SU-DHL-6 (cell line): ENCODE data around the gene NTN4.

Experiments
- EZH2phosphoT487 ChIP-seq: fragments of 200-600 bp; sonication (generic), shearing (Covaris generic); conservative IDR thresholded peaks from 2 replicates; pipeline ENCODE4 v1.6.1; 2018; ENCODE audit warnings: mild to moderate bottlenecking, antibody characterized with exemption, low read length, moderate library complexity, mixed read lengths
- TF ChIP-seq, protein P1 (sequence below): fragments of 200-600 bp; sonication (generic); IDR thresholded peaks from one replicate; pipeline ENCODE4 v1.5.1; 2017; ENCODE audit warnings: antibody characterized with exemption, mild to moderate bottlenecking, low read length, moderate library complexity; ENCODE audit not compliant: insufficient read depth, poor library complexity, severe bottlenecking

DNA sequence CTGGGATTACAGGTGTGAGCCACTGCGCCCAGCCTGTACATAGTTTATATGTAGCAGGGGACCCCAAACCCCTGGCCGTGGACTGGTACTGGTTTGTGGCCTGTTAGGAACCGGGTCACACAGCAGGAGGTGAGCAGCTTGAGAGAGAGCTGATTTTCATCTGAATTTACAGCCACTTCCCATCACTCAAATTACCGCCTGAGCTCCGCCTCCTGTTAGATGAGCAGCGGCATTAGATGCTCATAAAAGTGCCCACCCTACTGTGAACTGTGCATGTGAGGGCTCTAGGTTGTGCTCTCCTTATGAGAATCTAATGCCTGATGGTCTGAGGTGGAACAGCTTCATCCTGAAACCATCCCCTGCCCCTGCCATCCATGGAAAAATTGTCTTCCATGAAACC, 119.3 kb downstream of the NTN4 start:
- TF ChIP-seq, protein P1, sequence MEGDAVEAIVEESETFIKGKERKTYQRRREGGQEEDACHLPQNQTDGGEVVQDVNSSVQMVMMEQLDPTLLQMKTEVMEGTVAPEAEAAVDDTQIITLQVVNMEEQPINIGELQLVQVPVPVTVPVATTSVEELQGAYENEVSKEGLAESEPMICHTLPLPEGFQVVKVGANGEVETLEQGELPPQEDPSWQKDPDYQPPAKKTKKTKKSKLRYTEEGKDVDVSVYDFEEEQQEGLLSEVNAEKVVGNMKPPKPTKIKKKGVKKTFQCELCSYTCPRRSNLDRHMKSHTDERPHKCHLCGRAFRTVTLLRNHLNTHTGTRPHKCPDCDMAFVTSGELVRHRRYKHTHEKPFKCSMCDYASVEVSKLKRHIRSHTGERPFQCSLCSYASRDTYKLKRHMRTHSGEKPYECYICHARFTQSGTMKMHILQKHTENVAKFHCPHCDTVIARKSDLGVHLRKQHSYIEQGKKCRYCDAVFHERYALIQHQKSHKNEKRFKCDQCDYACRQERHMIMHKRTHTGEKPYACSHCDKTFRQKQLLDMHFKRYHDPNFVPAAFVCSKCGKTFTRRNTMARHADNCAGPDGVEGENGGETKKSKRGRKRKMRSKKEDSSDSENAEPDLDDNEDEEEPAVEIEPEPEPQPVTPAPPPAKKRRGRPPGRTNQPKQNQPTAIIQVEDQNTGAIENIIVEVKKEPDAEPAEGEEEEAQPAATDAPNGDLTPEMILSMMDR, result no peak
- no peak for TF ChIP-seq EZH2phosphoT487
